GM12878 (cell line): ENCODE measurements around the gene FLT4.

Experiments used
- CEBPB ChIP-seq, 2 experiments: fragments of 150-350 bp in 1 of 2; IDR thresholded peaks; 2 replicates each; pipeline ENCODE4 v1.6.1; 2012 to 2014; ENCODE audit warnings: low read depth in 2 of 2, low read length in 2 of 2, borderline replicate concordance in 1 of 2, inconsistent platforms in 1 of 2
- CTCF ChIP-seq, 3 experiments: IDR thresholded peaks in 2 of 3; conservative IDR thresholded peaks in 1 of 3; 2 replicates each; pipeline ENCODE4 v1.5.1; 2011; ENCODE audit warnings: low read depth in 3 of 3, low read length in 3 of 3, mild to moderate bottlenecking in 3 of 3, control low read depth in 2 of 3, moderate library complexity in 2 of 3, inconsistent platforms in 1 of 3, mixed read lengths in 1 of 3; ENCODE audit not compliant: control insufficient read depth in 2 of 3, insufficient read depth in 1 of 3; ENCODE audit errors: extremely low read depth in 1 of 3
- E2F8 ChIP-seq: fragments of 450-650 bp; IDR thresholded peaks from 2 replicates; pipeline ENCODE4 v1.6.1; 2018; ENCODE audit warnings: mild to moderate bottlenecking, low read depth, moderate library complexity; ENCODE audit not compliant: partially characterized antibody
- ESRRA ChIP-seq: IDR thresholded peaks from 2 replicates; pipeline ENCODE4 v1.6.1; 2012; ENCODE audit warnings: mild to moderate bottlenecking, low read length, improper control_type of control experiment
- JUNB ChIP-seq: IDR thresholded peaks from 2 replicates; pipeline ENCODE4 v1.6.1; 2016; ENCODE audit warnings: antibody characterized with exemption, mild to moderate bottlenecking
- MYC ChIP-seq: IDR thresholded peaks from 2 replicates; pipeline ENCODE4 v1.6.1; 2011; ENCODE audit warnings: mild to moderate bottlenecking, low read length, moderate library complexity, inconsistent platforms; ENCODE audit not compliant: insufficient read depth, insufficient replicate concordance, insufficient read length, severe bottlenecking
- NFIC ChIP-seq: IDR thresholded peaks from 2 replicates; pipeline ENCODE4 v1.6.1; 2012; ENCODE audit warnings: low read depth, mild to moderate bottlenecking, inconsistent platforms, low read length, moderate library complexity
- RCOR1 ChIP-seq: conservative IDR thresholded peaks from 2 replicates; pipeline ENCODE4 v1.6.1; 2012; ENCODE audit warnings: low read depth, low read length, improper control_type of control experiment
- SMC3 ChIP-seq: IDR thresholded peaks from 2 replicates; pipeline ENCODE4 v1.6.1; 2011; ENCODE audit warnings: low read length, improper control_type of control experiment, borderline replicate concordance
- TAF1 ChIP-seq: IDR thresholded peaks from 2 replicates; pipeline ENCODE4 v1.6.1; 2011; ENCODE audit warnings: mild to moderate bottlenecking, low read depth, low read length, borderline replicate concordance
- USF1 ChIP-seq: IDR thresholded peaks from 2 replicates; pipeline ENCODE4 v1.6.1; 2011; ENCODE audit warnings: borderline replicate concordance, low read depth, mild to moderate bottlenecking, moderate library complexity, mixed read lengths, low read length; ENCODE audit not compliant: insufficient read depth; ENCODE audit errors: extremely low read length

GRCh38 chr5:180609817-180610550 is 39.4 kb downstream of the FLT4 start:
- no peak for TF ChIP-seq CTCF (IDR thresholded peaks at IDR 0.05 in 2 of 3, conservative IDR thresholded peaks at IDR 0.05 in 1 of 3; ENCODE audit: control insufficient read depth in 2 of 3, extremely low read depth in 1 of 3, insufficient read depth in 1 of 3, low read depth in 3 of 3, low read length in 3 of 3)
- TF ChIP-seq JUNB = no peak
- TF ChIP-seq SMC3 = no peak
- no peak for TF ChIP-seq TAF1
- no peak for TF ChIP-seq USF1
- TF ChIP-seq MYC = no peak
- no peak for TF ChIP-seq E2F8
- no peak for TF ChIP-seq CEBPB (IDR thresholded peaks at IDR 0.05; ENCODE audit: borderline replicate concordance in 1 of 2, low read depth in 2 of 2, low read length in 2 of 2)
- TF ChIP-seq NFIC = no peak
- no peak for TF ChIP-seq ESRRA
- TF ChIP-seq RCOR1 = no peak
